IPS DF 6.9 (cell line): ENCODE results near the gene CHD9.
"Not testable (repeated sequence)": the region's sequence is repeated elsewhere in the genome, so short reads cannot be mapped to it uniquely, and the experiment has no call there.

ENCODE experiments used
- DNase-seq: peaks from one replicate; pipeline ENCODE4 v3.0.0-alpha.2; 2013; ENCODE audit warnings: low read depth, low spot score
- H3K27ac ChIP-seq: one replicate; pipeline ENCODE4 v1.5.1; 2013; ENCODE audit warnings: low read length, control low read depth
- H3K27me3 ChIP-seq: 2 replicates; pipeline ENCODE4 v1.6.1; 2013; ENCODE audit warnings: mild to moderate bottlenecking, low read length; ENCODE audit not compliant: control insufficient read depth, insufficient read depth
- H3K36me3 ChIP-seq: 2 replicates; pipeline ENCODE4 v1.6.1; 2013; ENCODE audit warnings: low read length; ENCODE audit not compliant: control insufficient read depth, insufficient read depth
- H3K4me1 ChIP-seq: 2 replicates; pipeline ENCODE4 v1.6.1; 2013; ENCODE audit warnings: low read length; ENCODE audit not compliant: control insufficient read depth, insufficient read depth
- H3K4me3 ChIP-seq: 2 replicates; pipeline ENCODE4 v1.5.1; 2013; ENCODE audit warnings: mild to moderate bottlenecking, low read length
- H3K9me3 ChIP-seq: 2 replicates; pipeline ENCODE4 v1.6.1; 2013; ENCODE audit warnings: low read length, inconsistent platforms; ENCODE audit not compliant: control insufficient read depth, insufficient read depth
- WGBS: extraction: QIAGEN DNeasy Blood & Tissue Kit; methylation state at CpG from one replicate; pipeline ENCODE4 v1.1.7; 2013; ENCODE audit warnings: mixed read lengths, missing lambda C conversion rate; ENCODE audit not compliant: insufficient read length, insufficient coverage; 5-methylcytosine and 5-hydroxymethylcytosine counted together

CHD9 gene

GRCh38 chr16:53330991-53331390, 276.2 kb downstream of the CHD9 start:
- not testable (repeated sequence) for H3K4me3 ChIP-seq, H3K9me3 ChIP-seq, H3K27me3 ChIP-seq, H3K4me1 ChIP-seq, H3K27ac ChIP-seq, DNase-seq, H3K36me3 ChIP-seq
- no CpG with 5 or more reads among the region's 3 CpGs for WGBS

GRCh38 chr16:53334581-53334980, 279.8 kb downstream of the CHD9 start:
- no CpG with 5 or more reads among the region's 4 CpGs for WGBS

GRCh38 chr16:53337294-53337693, 282.5 kb downstream of the CHD9 start:
- Histone ChIP-seq H3K27me3 (no peaks in the 10 kb centered on the region), H3K36me3 (no peaks in the 10 kb centered on the region), H3K27ac (no peak overlapping the region), H3K4me1 (no peaks in the 10 kb centered on the region), H3K9me3 (no peaks in the 10 kb centered on the region), H3K4me3 (no peak overlapping the region)
- no peak for DNase-seq

More at GRCh38 chr16:53334581-53334980, 279.8 kb downstream of the CHD9 start:
- Histone ChIP-seq H3K4me3 (no peak overlapping the region), H3K27me3 (no peaks in the 10 kb centered on the region), H3K27ac (no peak overlapping the region), H3K4me1 (no peaks in the 10 kb centered on the region), H3K9me3 (no peaks in the 10 kb centered on the region), H3K36me3 (no peaks in the 10 kb centered on the region)
- DNase-seq = no peak

GRCh38 chr16:53341792-53342191, 287.0 kb downstream of the CHD9 start:
- no peaks in the 10 kb centered on the region for H3K4me1 ChIP-seq
- H3K27ac ChIP-seq = no peak overlapping the region
- no CpG with 5 or more reads among the region's 6 CpGs for WGBS
- H3K36me3 ChIP-seq = no peaks in the 10 kb centered on the region
- no peak for DNase-seq
- H3K27me3 ChIP-seq = no peaks in the 10 kb centered on the region
- no peaks in the 10 kb centered on the region for H3K9me3 ChIP-seq
- H3K4me3 ChIP-seq = no peak overlapping the region

DNA sequence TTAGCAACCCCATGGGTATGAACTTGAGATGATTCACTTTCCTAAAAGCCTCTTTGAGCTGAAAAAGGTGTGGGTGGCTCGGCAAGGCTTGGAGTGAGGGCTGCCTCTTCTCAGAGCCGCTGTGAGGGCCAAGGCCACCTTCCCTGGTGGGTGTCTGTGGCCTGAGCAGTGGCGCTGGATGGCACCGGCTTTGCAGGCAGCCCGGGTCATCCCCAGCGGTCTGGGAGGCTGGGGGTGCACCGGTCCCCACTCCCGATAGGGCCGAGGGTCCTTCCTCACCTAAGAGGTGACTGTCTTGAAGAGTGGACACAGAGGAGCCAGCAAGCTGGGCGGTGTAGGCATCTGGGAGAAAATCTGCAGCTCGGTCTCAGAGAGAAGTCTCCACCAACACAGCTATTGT, 300.3 kb downstream of the CHD9 start:
- H3K4me3 ChIP-seq = no peak overlapping the region
- no peak for DNase-seq
- no peak overlapping the region for H3K27ac ChIP-seq
- no peaks in the 10 kb centered on the region for H3K4me1 ChIP-seq
- no peaks in the 10 kb centered on the region; the same call in 1 of the 2 replicates for H3K9me3 ChIP-seq
- H3K36me3 ChIP-seq = no peaks in the 10 kb centered on the region
- H3K27me3 ChIP-seq = no peaks in the 10 kb centered on the region; the same call in 1 of the 2 replicates
- no CpG with 5 or more reads among the region's 11 CpGs for WGBS

GRCh38 chr16:53356478-53357207, 301.9 kb downstream of the CHD9 start:
- WGBS = no CpG with 5 or more reads among the region's 4 CpGs
- H3K36me3 ChIP-seq = no peaks in the 10 kb centered on the region
- no peak overlapping the region for H3K27ac ChIP-seq
- no peak overlapping the region for H3K4me3 ChIP-seq
- no peaks in the 10 kb centered on the region for H3K4me1 ChIP-seq
- H3K9me3 ChIP-seq = no peaks in the 10 kb centered on the region
- no peaks in the 10 kb centered on the region; the same call in 1 of the 2 replicates for H3K27me3 ChIP-seq
- no peak for DNase-seq

- Histone ChIP-seq H3K27ac (no peak overlapping the region), H3K4me1 (no peaks in the 10 kb centered on the region), H3K9me3 (no peaks in the 10 kb centered on the region), H3K36me3 (no peaks in the 10 kb centered on the region), H3K27me3 (no peaks in the 10 kb centered on the region; the same call in 1 of the 2 replicates), H3K4me3 (no peak overlapping the region)
- DNase-seq = no peak
- WGBS = no CpG with 5 or more reads among the region's 5 CpGs
Measured at GRCh38 chr16:53357208-53357586, 302.4 kb downstream of the CHD9 start.

DNA sequence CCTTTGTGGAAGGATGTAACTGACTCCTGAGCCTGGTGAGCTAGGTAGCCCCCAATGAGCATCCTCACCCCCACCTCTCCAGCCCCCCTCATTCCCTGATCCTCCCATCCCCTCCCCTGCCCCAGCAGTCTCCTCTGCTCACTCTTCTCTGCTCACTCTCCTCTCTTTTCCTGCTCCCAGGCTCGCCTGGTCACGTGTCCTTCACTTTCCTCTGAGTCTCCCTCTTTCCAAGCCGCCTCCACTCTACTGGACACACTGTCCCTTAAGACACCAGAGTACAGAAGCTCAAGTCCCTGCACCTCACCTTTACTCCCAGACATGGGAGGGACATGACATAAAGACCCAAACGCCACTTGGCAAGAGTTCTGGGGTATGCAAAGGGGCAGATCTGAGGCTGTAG, 303.2 kb downstream of the CHD9 start:
- H3K4me1 ChIP-seq = no peaks in the 10 kb centered on the region
- no peak overlapping the region for H3K27ac ChIP-seq
- H3K9me3 ChIP-seq = no peaks in the 10 kb centered on the region
- no peaks in the 10 kb centered on the region for H3K36me3 ChIP-seq
- H3K27me3 ChIP-seq = no peaks in the 10 kb centered on the region; the same call in 1 of the 2 replicates
- no peak for DNase-seq
- H3K4me3 ChIP-seq = no peak overlapping the region
- no CpG with 5 or more reads among the region's 4 CpGs for WGBS

- no peaks in the 10 kb centered on the region for H3K9me3 ChIP-seq
- no peak for DNase-seq
- no CpG with 5 or more reads among the region's 9 CpGs for WGBS
- H3K27ac ChIP-seq = no peak overlapping the region
- H3K4me3 ChIP-seq = no peak overlapping the region
- H3K27me3 ChIP-seq = no peaks in the 10 kb centered on the region; the same call in 1 of the 2 replicates
- H3K4me1 ChIP-seq = no peaks in the 10 kb centered on the region
- no peaks in the 10 kb centered on the region for H3K36me3 ChIP-seq
Measured at GRCh38 chr16:53358884-53359283, 304.1 kb downstream of the CHD9 start.

DNA sequence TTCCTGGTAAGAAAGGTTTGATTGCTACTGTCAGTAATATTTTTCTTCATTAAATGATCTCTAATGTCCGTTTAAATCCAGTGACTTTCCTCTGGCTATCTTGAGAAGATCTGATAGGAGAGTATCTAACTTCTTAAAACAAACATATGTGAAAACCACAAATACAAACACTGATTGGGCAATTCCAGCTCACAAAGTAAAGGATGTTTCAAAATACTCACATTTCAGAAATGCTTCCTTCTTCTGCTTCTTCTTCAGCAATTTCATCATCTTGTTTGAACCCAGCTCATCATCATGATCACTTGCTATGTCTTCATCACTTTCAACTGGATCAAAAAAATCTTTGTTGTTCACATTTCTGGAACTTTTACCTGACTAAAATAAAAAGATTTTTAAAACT, 315.1 kb downstream of the CHD9 start:
- no peak for DNase-seq
- no peaks in the 10 kb centered on the region for H3K4me1 ChIP-seq
- no peaks in the 10 kb centered on the region for H3K9me3 ChIP-seq
- no peak overlapping the region for H3K27ac ChIP-seq
- no CpG with 5 or more reads among the region's 1 CpG for WGBS
- H3K36me3 ChIP-seq = no peaks in the 10 kb centered on the region
- H3K4me3 ChIP-seq = no peak overlapping the region
- no peaks in the 10 kb centered on the region for H3K27me3 ChIP-seq

DNA sequence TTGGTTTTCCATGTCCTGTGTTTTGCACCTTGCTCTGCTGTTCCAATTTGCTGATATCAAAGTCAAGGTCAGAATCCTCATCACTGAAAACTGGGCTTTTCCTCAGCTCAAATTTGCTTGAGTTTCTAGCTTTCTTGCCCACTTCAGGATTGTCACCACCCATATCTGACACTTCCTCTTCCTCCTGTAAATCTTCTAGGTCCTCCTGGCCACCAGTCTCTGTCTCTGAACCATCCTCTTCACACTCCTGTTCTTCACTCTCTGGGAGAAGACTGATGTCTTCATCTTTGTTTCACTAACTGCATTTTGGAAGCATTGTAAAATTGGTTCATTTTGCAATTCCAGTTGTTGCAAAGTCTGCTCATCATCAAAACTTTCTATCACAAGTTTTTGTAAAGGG, 316.0 kb downstream of the CHD9 start:
- no peak overlapping the region for H3K4me3 ChIP-seq
- no peaks in the 10 kb centered on the region for H3K9me3 ChIP-seq
- H3K36me3 ChIP-seq = no peaks in the 10 kb centered on the region
- no peak overlapping the region for H3K27ac ChIP-seq
- H3K27me3 ChIP-seq = no peaks in the 10 kb centered on the region
- no peaks in the 10 kb centered on the region for H3K4me1 ChIP-seq
- DNase-seq = no peak
